GM18867 (cell line): ENCODE results near the gene AMH.

Experiments used
- ATAC-seq: cut with Tn5 transposase; IDR thresholded peaks from one replicate; pipeline ENCODE4 v1.9.1; 2021; ENCODE audit warnings: mild to moderate bottlenecking, moderate library complexity; ENCODE audit not compliant: unreplicated experiment

Gene AMH

GRCh38 chr19:2282862-2283237 is 33.7 kb downstream of the AMH start:
- ATAC-seq, result no peak

GRCh38 chr19:2283835-2284507 is 34.8 kb downstream of the AMH start:
- no peak for ATAC-seq

GRCh38 chr19:2286402-2287140 is 37.4 kb downstream of the AMH start:
- ATAC-seq, result no peak

- ATAC-seq, result no peak
These were observed 38.6 kb downstream of the AMH start for GRCh38 chr19:2287585-2288337.

GRCh38 chr19:2288338-2288817 is 39.3 kb downstream of the AMH start:
- ATAC-seq, result no peak

- no peak for ATAC-seq
These were observed 39.9 kb downstream of the AMH start for GRCh38 chr19:2288818-2289713.

GRCh38 chr19:2289714-2290435 is 40.8 kb downstream of the AMH start:
- ATAC-seq, result no peak

- no peak for ATAC-seq
These were observed 41.5 kb downstream of the AMH start for GRCh38 chr19:2290441-2291184.

GRCh38 chr19:2291185-2291751 is 42.1 kb downstream of the AMH start:
- ATAC-seq, result no peak

GRCh38 chr19:2294687-2295335 is 45.7 kb downstream of the AMH start:
- ATAC-seq, result no peak

- no peak for ATAC-seq
These were observed 47.0 kb downstream of the AMH start for GRCh38 chr19:2296141-2296540.

- ATAC-seq, result no peak
These were observed 51.4 kb downstream of the AMH start for GRCh38 chr19:2300533-2300932.
